Measurements from ENCODE around the gene CBL. TPM values are rescaled to one million over a fixed set of nuclear protein-coding genes. Genes with fewer than 3 reads are reported as not detected.

Gene CBL
- total RNA-seq, 1 experiment from 2014 or later: 52.7 TPM

GRCh38 chr11:119335091-119335654 lies 129.0 kb downstream of the CBL start:
- Histone ChIP-seq H3K36me3 (ENCODE audit: control insufficient read depth, insufficient read depth, low read length) (peaks cover 3% of the 10 kb centered on the region; the same call in 1 of the 2 replicates), H3K4me3 (ENCODE audit: low read depth, low read length) (peak overlapping the region; percentile 77), H3K27me3 (replicated peaks; ENCODE audit: control insufficient read depth, insufficient read depth, low read length) (no peaks in the 10 kb centered on the region; the same call in 1 of the 2 replicates), H3K4me1 (peaks cover 36% of the 10 kb centered on the region), H3K9me3 (no peaks in the 10 kb centered on the region)
- ChIA-PET CTCF (interaction anchor here (1.1 kb wide), 1 partner anchor 129 kb away, joined by 4 read pairs; the partner anchor contains the start of gene CBL), POLR2A (interaction anchor here (0.5 to 0.6 kb wide), 3 partner anchors 25 to 776 kb away, joined by 3 to 11 read pairs (median 3); no protein-coding TSS in a partner anchor)
- Mint-ChIP-seq H3K36me3 (ENCODE audit: insufficient read depth, unreplicated experiment) (peaks cover 22% of the 10 kb centered on the region), H3K9me3 (ENCODE audit: unreplicated experiment) (no peaks in the 10 kb centered on the region), H3K4me1 (ENCODE audit: low read depth, unreplicated experiment) (peaks cover 29% of the 10 kb centered on the region), H3K27me3 (ENCODE audit: insufficient read depth, unreplicated experiment) (peaks cover 4% of the 10 kb centered on the region), H3K4me3 (ENCODE audit: unreplicated experiment) (peak overlapping the region; percentile 82), H3K27ac (ENCODE audit: unreplicated experiment) (peak overlapping the region; percentile 99)
- TSS peak; percentile 72 for BruUV-seq (replicated peaks)
- intact Hi-C loops (cut with micrococcal nuclease; ENCODE audit: unreplicated experiment): no loop called here
- TF ChIP-seq, protein P1, sequence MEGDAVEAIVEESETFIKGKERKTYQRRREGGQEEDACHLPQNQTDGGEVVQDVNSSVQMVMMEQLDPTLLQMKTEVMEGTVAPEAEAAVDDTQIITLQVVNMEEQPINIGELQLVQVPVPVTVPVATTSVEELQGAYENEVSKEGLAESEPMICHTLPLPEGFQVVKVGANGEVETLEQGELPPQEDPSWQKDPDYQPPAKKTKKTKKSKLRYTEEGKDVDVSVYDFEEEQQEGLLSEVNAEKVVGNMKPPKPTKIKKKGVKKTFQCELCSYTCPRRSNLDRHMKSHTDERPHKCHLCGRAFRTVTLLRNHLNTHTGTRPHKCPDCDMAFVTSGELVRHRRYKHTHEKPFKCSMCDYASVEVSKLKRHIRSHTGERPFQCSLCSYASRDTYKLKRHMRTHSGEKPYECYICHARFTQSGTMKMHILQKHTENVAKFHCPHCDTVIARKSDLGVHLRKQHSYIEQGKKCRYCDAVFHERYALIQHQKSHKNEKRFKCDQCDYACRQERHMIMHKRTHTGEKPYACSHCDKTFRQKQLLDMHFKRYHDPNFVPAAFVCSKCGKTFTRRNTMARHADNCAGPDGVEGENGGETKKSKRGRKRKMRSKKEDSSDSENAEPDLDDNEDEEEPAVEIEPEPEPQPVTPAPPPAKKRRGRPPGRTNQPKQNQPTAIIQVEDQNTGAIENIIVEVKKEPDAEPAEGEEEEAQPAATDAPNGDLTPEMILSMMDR (IDR thresholded peaks at IDR 0.05; ENCODE audit: insufficient read depth in 1 of 2, low read depth in 1 of 2, low read length in 1 of 2, severe bottlenecking in 1 of 2, unreplicated experiment in 1 of 2): no peak
- DNase-seq: peak in 1 of 2 experiments; percentile 45

DNA sequence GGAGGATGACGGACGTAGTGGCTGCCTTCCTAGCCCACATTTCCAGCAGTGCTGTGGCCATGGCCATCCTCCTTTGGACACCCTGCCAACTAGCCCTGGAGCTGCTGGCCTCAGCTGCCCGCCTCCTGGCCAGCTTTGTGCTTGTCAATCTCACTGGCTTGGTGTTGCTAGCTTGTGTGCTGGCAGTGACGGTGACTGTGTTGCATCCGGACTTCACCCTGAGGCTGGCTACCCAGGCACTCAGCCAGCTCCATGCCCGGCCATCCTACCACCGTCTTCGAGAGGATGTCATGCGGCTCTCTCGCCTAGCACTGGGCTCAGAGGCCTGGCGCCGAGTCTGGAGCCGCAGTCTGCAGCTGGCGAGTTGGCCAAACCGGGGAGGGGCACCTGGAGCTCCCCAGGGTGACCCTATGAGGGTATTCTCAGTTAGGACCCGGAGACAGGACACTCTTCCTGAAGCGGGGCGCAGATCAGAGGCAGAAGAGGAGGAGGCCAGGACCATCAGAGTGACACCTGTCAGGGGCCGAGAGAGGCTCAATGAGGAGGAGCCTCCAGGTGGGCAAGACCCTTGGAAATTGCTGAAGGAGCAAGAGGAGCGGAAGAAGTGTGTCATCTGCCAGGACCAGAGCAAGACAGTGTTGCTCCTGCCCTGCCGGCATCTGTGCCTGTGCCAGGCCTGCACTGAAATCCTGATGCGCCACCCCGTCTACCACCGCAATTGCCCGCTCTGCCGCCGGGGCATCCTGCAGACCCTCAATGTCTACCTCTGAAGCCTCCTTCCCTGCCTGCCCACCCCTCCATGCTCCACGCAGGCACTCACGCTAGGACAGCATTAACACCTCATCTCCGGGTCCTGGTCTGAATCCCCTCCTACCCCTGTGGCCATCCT lies 129.8 kb downstream of the CBL start:
- Mint-ChIP-seq H3K4me3 (ENCODE audit: unreplicated experiment) (peak overlapping the region; percentile 82), H3K36me3 (ENCODE audit: insufficient read depth, unreplicated experiment) (peaks cover 22% of the 10 kb centered on the region), H3K27ac (ENCODE audit: unreplicated experiment) (peak overlapping the region; percentile 99), H3K27me3 (ENCODE audit: insufficient read depth, unreplicated experiment) (peaks cover under 1% of the 10 kb centered on the region), H3K9me3 (ENCODE audit: unreplicated experiment) (no peaks in the 10 kb centered on the region), H3K4me1 (ENCODE audit: low read depth, unreplicated experiment) (peaks cover 29% of the 10 kb centered on the region)
- no peaks in the 10 kb centered on the region; the same call in 1 of the 2 replicates for H3K27me3 ChIP-seq (replicated peaks; ENCODE audit: control insufficient read depth, insufficient read depth, low read length)
- H3K9me3 ChIP-seq: no peaks in the 10 kb centered on the region
- no TSS peak for BruUV-seq (replicated peaks)
- peaks cover 3% of the 10 kb centered on the region; the same call in 1 of the 2 replicates for H3K36me3 ChIP-seq (ENCODE audit: control insufficient read depth, insufficient read depth, low read length)
- peak in 1 of 2 experiments; percentile 40 for DNase-seq
- ChIA-PET CTCF (interaction anchor here (1.1 to 5.2 kb wide), 2 partner anchors 26 to 130 kb away, joined by 4 to 91 read pairs; partner anchors contain the start of gene CBL), POLR2A (interaction anchor here (0.5 to 0.6 kb wide), 4 partner anchors 25 to 775 kb away, joined by 3 to 11 read pairs (median 3); no protein-coding TSS in a partner anchor)
- peak overlapping the region; percentile 77 for H3K4me3 ChIP-seq (ENCODE audit: low read depth, low read length)
- intact Hi-C loops (cut with micrococcal nuclease; ENCODE audit: unreplicated experiment): no loop called here
- TF ChIP-seq, protein P1 (IDR thresholded peaks at IDR 0.05; ENCODE audit: insufficient read depth in 1 of 2, low read depth in 1 of 2, low read length in 1 of 2, severe bottlenecking in 1 of 2, unreplicated experiment in 1 of 2): no peak
- H3K4me1 ChIP-seq: peaks cover 37% of the 10 kb centered on the region
